HFF-Myc (cell line): ENCODE data around the gene TIMM8B.
A peak's percentile ranks its signal among the peaks of the same experiment; 100 is the strongest.

ENCODE experiments used
- DNase-seq: peaks from one replicate; pipeline ENCODE4 v3.0.0-alpha.2; 2011; ENCODE audit warnings: low read depth; ENCODE audit errors: extremely low read depth
- H3K4me3 ChIP-seq: replicated peaks from 2 replicates; pipeline ENCODE4 v1.5.1; 2011; ENCODE audit warnings: low read depth, mild to moderate bottlenecking, control low read depth, low read length
- TF ChIP-seq, protein P1 (sequence below): IDR thresholded peaks from 2 replicates; pipeline ENCODE4 v1.5.1; 2012; ENCODE audit warnings: mild to moderate bottlenecking, low read depth, low read length, control low read depth; ENCODE audit errors: missing control alignments

TIMM8B gene

DNA sequence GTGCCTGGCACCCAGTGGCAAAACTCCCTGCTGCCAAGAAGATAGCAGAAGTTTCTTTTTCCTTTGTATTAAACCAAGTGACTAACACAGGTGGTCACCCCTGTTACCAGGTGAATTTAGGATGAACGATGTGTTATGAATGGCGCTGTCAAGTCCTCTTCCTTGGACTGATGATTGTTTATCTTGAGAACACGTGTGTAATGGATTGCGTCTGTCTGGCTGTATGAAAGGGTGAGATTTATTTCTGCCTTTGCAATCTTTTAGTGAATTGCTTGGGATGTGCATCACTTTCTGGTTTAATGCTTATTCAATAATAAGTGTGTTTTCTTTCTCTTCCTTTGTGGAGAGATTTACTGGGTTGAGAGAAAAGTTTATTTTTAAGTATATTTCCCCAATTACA, 36.6 kb upstream of the TIMM8B start:
- no peak for DNase-seq
- TF ChIP-seq, protein P1, sequence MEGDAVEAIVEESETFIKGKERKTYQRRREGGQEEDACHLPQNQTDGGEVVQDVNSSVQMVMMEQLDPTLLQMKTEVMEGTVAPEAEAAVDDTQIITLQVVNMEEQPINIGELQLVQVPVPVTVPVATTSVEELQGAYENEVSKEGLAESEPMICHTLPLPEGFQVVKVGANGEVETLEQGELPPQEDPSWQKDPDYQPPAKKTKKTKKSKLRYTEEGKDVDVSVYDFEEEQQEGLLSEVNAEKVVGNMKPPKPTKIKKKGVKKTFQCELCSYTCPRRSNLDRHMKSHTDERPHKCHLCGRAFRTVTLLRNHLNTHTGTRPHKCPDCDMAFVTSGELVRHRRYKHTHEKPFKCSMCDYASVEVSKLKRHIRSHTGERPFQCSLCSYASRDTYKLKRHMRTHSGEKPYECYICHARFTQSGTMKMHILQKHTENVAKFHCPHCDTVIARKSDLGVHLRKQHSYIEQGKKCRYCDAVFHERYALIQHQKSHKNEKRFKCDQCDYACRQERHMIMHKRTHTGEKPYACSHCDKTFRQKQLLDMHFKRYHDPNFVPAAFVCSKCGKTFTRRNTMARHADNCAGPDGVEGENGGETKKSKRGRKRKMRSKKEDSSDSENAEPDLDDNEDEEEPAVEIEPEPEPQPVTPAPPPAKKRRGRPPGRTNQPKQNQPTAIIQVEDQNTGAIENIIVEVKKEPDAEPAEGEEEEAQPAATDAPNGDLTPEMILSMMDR = no peak
- no peak overlapping the region for H3K4me3 ChIP-seq

DNA sequence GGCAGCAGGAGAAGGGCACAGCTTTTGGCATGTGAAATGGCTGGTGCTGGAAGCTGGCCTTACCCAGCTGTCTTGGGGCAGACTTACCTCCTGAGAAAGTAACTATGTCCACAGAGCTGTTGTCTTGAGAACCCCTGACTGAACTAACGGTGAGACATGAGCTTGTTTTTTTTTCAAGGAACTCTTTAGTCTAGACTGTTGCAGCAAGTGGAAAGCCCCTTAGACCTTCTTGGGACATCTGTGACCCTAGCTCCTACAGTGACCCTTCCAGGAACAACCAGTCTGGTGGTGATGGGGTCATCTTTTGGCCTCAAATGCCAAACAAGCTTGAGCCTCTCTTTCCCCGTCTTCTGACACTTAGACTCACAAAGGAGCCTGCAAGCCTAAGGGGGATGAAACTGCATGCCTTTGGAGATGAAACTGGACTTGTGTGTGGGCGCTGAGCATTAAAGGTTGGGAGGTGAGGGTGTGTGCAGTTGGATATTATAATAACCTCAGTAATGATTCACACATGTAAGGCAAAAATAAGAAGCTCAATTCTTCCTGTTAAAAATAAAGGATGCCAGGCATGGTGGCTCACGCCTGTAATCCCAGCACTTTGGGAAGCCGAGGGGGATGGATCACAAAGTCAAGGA, 35.5 kb upstream of the TIMM8B start:
- peak; percentile 27 for DNase-seq
- TF ChIP-seq, protein P1 = no peak
- no peak overlapping the region for H3K4me3 ChIP-seq

DNA sequence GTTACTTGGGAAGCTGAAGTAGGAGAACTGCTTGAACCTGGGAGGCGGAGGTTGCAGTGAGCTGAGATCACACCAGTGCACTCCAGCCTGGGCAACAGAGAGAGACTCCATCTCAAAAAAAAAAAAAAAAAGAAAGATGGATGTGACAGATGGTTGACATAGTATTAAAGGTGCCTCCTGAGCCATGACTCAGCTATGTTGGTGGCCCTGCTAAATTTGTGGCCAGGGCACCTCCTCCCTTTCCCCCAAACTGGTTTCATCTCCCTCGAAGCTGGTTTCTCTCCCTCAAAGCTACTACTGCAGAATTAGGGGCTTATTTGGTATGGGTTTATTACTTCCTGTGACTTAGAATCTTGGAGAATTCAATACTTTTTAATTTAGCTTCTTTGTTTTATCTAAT, 31.6 kb upstream of the TIMM8B start:
- TF ChIP-seq, protein P1 = no peak
- H3K4me3 ChIP-seq = no peak overlapping the region
- DNase-seq = no peak

DNA sequence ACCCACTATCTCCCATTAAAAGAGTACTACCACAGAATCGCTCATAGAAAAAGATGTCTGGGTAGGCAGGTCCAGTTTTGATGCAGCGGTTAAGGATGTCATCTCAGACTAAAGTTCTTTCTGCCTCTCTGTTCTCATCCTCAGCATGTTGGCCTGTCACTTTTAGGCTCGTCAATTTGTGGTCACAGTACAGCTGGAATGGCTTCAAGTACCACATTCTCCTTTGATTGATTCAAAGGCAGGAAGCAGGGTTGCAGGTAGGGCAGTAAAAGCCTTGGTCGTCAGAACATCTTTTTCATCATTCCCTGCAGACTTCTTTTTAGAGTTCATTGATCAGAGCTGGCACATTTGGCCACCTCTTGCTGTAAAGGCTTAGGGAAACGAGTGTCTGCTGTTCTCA, 28.8 kb upstream of the TIMM8B start:
- no peak for DNase-seq
- no peak overlapping the region for H3K4me3 ChIP-seq
- TF ChIP-seq, protein P1 = no peak

DNA sequence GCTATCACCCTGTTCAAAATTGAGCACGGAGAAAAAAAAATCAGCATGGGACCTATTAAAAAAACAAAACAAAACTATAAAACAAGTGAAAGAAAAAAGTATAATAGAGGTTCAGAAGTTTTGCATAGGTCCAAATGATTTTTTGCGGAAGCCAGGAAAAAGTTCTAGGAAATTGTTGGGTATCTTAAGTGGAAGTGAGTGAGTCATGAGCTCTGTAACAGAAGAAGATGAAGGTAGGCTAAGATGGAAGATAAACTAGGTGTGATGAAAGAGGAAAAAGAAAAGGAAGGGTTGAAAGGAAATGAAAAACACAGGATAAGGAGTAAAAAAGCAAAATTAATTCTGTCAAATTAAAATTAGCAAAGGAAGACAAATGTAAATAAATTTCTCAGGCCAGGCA, 27.9 kb upstream of the TIMM8B start:
- DNase-seq = no peak
- no peak overlapping the region for H3K4me3 ChIP-seq
- TF ChIP-seq, protein P1 = no peak

DNA sequence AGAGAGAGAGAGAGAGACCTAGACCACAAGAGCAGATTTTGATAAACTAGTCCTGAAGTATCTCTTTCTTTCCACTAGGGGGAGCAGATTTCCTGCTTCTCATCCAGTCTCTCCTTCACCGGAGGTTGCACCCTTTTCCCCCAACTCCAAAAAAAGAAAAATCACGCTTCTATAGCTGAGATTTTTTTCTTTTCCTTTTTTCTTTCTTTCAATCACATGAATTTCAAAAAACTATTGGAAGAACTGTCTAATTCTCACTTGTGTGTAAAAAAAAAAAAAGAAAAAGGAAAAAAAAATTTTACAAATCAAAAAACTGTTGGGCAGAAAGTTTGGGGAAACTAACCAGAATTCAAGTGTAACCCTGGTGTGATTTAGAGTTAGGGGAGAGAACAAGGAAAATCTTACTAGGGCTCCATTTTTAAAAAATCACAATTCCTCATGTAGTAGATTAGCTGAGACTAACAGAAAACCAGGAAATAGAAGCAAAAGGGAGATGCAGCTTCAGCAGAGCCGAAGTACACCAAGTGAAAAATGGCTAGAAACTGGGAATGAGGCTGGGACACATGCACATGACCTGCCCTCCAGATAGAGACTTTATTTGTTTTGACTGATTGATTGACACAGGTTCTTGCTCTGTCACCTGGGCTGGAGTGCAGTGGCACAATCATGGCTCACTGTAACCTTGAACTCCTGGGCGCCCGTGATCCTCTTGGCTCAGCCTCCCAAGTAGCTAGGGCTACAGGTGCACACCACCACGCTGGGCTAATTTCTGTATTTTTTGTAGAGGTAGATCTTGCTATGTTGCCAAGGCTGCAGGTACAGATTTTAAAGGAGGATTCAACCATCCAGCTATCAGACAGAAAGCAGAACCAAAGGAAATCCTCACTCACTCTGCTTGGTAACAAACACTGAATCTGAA, 27.2 kb upstream of the TIMM8B start:
- TF ChIP-seq, protein P1 = peak; percentile 63
- peak; percentile 36 for DNase-seq
- H3K4me3 ChIP-seq = no peak overlapping the region
